PC-3 (cell line): ENCODE data around the gene NDUFA8.

ENCODE experiments used
- CTCF ChIP-seq: fragments of 300-600 bp; sonication (generic); conservative IDR thresholded peaks from 2 replicates; pipeline ENCODE4 v1.5.1; 2017; ENCODE audit warnings: antibody characterized with exemption, low read depth, mild to moderate bottlenecking, low read length
- EZH2 ChIP-seq: fragments of 300-600 bp; sonication (generic); IDR thresholded peaks from one replicate; pipeline ENCODE4 v1.6.1; 2017; ENCODE audit warnings: antibody characterized with exemption, mild to moderate bottlenecking, low read length; ENCODE audit not compliant: unreplicated experiment
- EZH2phosphoT487 ChIP-seq: fragments of 300-600 bp; sonication (generic); IDR thresholded peaks from 2 replicates; pipeline ENCODE4 v1.6.1; 2018; ENCODE audit warnings: mild to moderate bottlenecking, antibody characterized with exemption, low read length, borderline replicate concordance

GRCh38 chr9:122116448-122117173, 43.0 kb downstream of the NDUFA8 start:
- TF ChIP-seq EZH2phosphoT487: no peak
- no peak for TF ChIP-seq CTCF
- TF ChIP-seq EZH2: no peak
